Measurements from ENCODE around the gene CELF2. TPM values are rescaled to one million over a fixed set of nuclear protein-coding genes. Genes with fewer than 3 reads are reported as not detected.
"Not testable (repeated sequence)": the region's sequence is repeated elsewhere in the genome, so short reads cannot be mapped to it uniquely, and the experiment has no call there.

CELF2 gene
- total RNA-seq, 1 experiment from 2014 or later = not detected

DNA sequence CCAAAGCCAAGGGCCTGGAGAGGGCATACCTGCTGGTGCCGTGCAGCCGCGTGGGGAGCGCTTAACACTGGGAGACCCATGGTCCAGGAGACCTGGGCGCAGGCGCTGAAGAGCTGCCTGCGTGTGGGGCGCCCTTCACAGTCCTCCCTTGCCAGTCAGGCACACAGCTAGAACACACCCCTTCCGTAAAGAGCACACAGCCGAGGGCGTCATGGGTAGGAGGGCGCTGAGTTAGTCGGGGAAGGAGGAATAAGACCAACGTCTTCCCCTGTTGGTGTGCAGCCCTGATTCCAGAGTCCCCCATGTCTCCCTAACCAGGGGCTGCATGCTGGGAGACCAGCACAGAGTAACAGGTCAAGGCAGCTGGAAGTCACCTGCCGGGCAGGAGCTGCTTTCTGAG, 319.8 kb downstream of the CELF2 start:
- Histone ChIP-seq H3K4me3 (no peak overlapping the region), H3K9me3 (replicated peaks) (no peaks in the 10 kb centered on the region), H3K27ac (no peak overlapping the region), H3K36me3 (no peaks in the 10 kb centered on the region), H3K4me1 (replicated peaks) (no peaks in the 10 kb centered on the region), H3K27me3 (replicated peaks) (no peaks in the 10 kb centered on the region)
- no peak for DNase-seq (ENCODE audit: low read depth in 1 of 2, low spot score in 2 of 2)

GRCh38 chr10:11338160-11338844, 320.6 kb downstream of the CELF2 start:
- no peak for DNase-seq (ENCODE audit: low read depth in 1 of 2, low spot score in 2 of 2)
- Histone ChIP-seq H3K36me3 (no peaks in the 10 kb centered on the region), H3K4me1 (replicated peaks) (no peaks in the 10 kb centered on the region), H3K4me3 (no peak overlapping the region), H3K9me3 (replicated peaks) (no peaks in the 10 kb centered on the region), H3K27me3 (replicated peaks) (no peaks in the 10 kb centered on the region), H3K27ac (no peak overlapping the region)

GRCh38 chr10:11339013-11339412, 321.3 kb downstream of the CELF2 start:
- Histone ChIP-seq H3K4me3 (no peak overlapping the region), H3K36me3 (no peaks in the 10 kb centered on the region), H3K4me1 (replicated peaks) (no peaks in the 10 kb centered on the region), H3K9me3 (replicated peaks) (no peaks in the 10 kb centered on the region), H3K27me3 (replicated peaks) (no peaks in the 10 kb centered on the region), H3K27ac (no peak overlapping the region)
- DNase-seq (ENCODE audit: low read depth in 1 of 2, low spot score in 2 of 2) = no peak

- no peaks in the 10 kb centered on the region for H3K36me3 ChIP-seq
- H3K27me3 ChIP-seq (replicated peaks) = no peaks in the 10 kb centered on the region
- no peak for DNase-seq (ENCODE audit: low read depth in 1 of 2, low spot score in 2 of 2)
- H3K4me3 ChIP-seq = no peak overlapping the region
- no peaks in the 10 kb centered on the region for H3K4me1 ChIP-seq (replicated peaks)
- H3K9me3 ChIP-seq (replicated peaks) = no peaks in the 10 kb centered on the region
- no peak overlapping the region for H3K27ac ChIP-seq
These were observed 322.0 kb downstream of the CELF2 start for GRCh38 chr10:11339660-11340059.

GRCh38 chr10:11341283-11341960, 323.8 kb downstream of the CELF2 start:
- Histone ChIP-seq H3K36me3 (no peaks in the 10 kb centered on the region), H3K4me3 (no peak overlapping the region), H3K27me3 (replicated peaks) (no peaks in the 10 kb centered on the region), H3K27ac (no peak overlapping the region), H3K9me3 (replicated peaks) (no peaks in the 10 kb centered on the region), H3K4me1 (replicated peaks) (no peaks in the 10 kb centered on the region)
- DNase-seq (ENCODE audit: low read depth in 1 of 2, low spot score in 2 of 2) = no peak

GRCh38 chr10:11344081-11344480, 326.4 kb downstream of the CELF2 start:
- Histone ChIP-seq H3K4me3 (no peak overlapping the region), H3K4me1 (replicated peaks) (no peaks in the 10 kb centered on the region), H3K27ac (no peak overlapping the region), H3K36me3 (no peaks in the 10 kb centered on the region), H3K9me3 (replicated peaks) (no peaks in the 10 kb centered on the region; the same call in 1 of the 2 replicates), H3K27me3 (replicated peaks) (peaks cover 5% of the 10 kb centered on the region; the same call in 1 of the 2 replicates)
- DNase-seq (ENCODE audit: low read depth in 1 of 2, low spot score in 2 of 2) = no peak

DNA sequence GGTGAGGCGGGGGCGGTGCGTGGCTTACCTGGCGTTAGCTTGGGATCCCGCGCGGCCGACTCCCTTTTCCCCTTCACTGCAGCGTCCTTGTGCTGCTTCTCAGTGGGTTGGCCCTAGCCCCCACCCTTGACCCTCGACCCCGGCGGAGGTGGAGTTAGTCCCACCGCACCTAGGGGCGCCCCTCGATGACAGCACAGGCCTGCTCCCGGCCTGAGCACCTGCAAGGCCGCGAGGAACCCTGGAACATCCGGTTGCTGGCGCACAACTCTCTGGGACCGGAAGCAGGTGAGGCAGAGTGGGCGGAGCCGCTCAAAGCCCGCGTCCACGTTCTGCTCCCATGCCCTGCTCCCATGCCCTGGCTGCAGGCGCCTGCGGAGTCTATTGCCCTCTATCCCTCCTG, 326.9 kb downstream of the CELF2 start:
- no peaks in the 10 kb centered on the region for H3K4me1 ChIP-seq (replicated peaks)
- no peak overlapping the region for H3K27ac ChIP-seq
- no peak overlapping the region for H3K4me3 ChIP-seq
- H3K36me3 ChIP-seq = no peaks in the 10 kb centered on the region
- H3K9me3 ChIP-seq (replicated peaks) = no peaks in the 10 kb centered on the region; the same call in 1 of the 2 replicates
- DNase-seq (ENCODE audit: low read depth in 1 of 2, low spot score in 2 of 2) = no peak
- H3K27me3 ChIP-seq (replicated peaks) = peaks cover 5% of the 10 kb centered on the region; the same call in 1 of the 2 replicates

DNA sequence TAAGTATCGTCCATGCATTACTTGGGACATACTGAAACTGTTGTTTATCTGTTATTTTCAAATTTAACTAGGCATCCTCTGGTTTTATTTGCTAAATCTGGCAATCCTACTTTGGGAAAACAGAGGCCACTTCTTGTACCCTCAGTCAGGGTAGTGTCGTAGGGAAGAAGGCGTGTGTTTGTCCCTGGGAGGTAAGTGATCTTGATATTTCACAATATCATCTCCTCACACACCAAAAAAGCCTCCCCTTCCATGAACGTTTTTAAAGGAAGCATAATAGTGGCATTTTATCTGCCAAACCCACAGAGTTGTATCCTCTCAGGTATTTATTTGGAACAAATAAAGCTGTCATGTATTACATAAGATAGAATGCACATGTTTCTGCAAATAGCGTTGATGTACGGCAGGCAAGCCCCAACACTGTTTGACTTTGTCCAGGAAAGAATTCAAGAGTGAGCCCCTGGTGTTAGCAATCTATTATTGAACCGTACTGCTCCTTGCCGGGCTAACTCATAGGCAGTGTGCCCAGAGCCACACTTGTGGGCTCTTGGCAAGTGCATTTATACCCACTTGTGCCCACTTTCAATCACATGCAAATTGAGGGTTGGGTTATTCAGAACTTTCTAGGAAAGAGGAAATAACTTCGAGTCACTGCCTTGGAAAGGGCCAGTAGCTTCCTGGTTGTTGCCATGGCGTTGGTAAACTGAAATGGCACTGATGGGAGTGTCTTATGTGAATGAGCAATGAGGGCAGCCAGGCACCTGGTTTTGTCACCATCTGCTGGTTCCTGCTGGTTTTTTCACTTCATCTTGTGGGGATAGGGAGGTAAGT, 327.8 kb downstream of the CELF2 start:
- Histone ChIP-seq H3K27ac (no peak overlapping the region), H3K4me3 (no peak overlapping the region), H3K27me3 (replicated peaks) (peaks cover 5% of the 10 kb centered on the region; the same call in 1 of the 2 replicates), H3K9me3 (replicated peaks) (no peaks in the 10 kb centered on the region; the same call in 1 of the 2 replicates), H3K36me3 (no peaks in the 10 kb centered on the region), H3K4me1 (replicated peaks) (no peaks in the 10 kb centered on the region)
- DNase-seq (ENCODE audit: low read depth in 1 of 2, low spot score in 2 of 2) = no peak

- H3K36me3 ChIP-seq; H3K4me1 ChIP-seq (replicated peaks); H3K27ac ChIP-seq; H3K9me3 ChIP-seq (replicated peaks); DNase-seq (ENCODE audit: low read depth in 1 of 2, low spot score in 2 of 2); H3K4me3 ChIP-seq; H3K27me3 ChIP-seq (replicated peaks): not testable (repeated sequence)
These were observed 329.9 kb downstream of the CELF2 start for GRCh38 chr10:11347580-11347979.

GRCh38 chr10:11351801-11352200, 334.1 kb downstream of the CELF2 start:
- Histone ChIP-seq H3K4me3 (no peak overlapping the region), H3K4me1 (replicated peaks) (no peaks in the 10 kb centered on the region), H3K27ac (no peak overlapping the region), H3K36me3 (no peaks in the 10 kb centered on the region), H3K27me3 (replicated peaks) (peaks cover 5% of the 10 kb centered on the region; the same call in 1 of the 2 replicates), H3K9me3 (replicated peaks) (no peaks in the 10 kb centered on the region; the same call in 1 of the 2 replicates)
- DNase-seq (ENCODE audit: low read depth in 1 of 2, low spot score in 2 of 2) = no peak

GRCh38 chr10:11353006-11353896, 335.6 kb downstream of the CELF2 start:
- Histone ChIP-seq H3K4me1 (replicated peaks) (no peaks in the 10 kb centered on the region), H3K27ac (no peak overlapping the region), H3K27me3 (replicated peaks) (no peaks in the 10 kb centered on the region), H3K4me3 (no peak overlapping the region), H3K9me3 (replicated peaks) (no peaks in the 10 kb centered on the region), H3K36me3 (no peaks in the 10 kb centered on the region)
- no peak for DNase-seq (ENCODE audit: low read depth in 1 of 2, low spot score in 2 of 2)

DNA sequence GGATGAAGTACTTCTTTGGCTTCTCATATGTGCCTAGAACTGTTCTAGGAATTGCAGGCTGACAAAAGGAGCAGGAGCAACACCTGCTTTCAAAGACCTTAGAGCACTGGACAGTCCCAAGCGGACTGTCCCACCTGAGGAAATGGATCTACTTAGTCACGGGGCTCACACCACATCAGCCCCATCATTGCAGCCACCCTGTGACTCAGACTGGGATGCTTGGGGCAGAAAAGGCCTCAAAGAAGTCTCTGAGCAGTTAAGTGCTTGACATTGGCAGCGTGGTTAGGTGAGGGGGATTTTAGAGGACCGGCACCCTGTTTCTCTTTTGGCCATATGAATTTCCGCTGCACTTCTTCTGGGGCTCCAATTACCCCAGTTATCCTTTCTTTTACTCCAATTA, 337.2 kb downstream of the CELF2 start:
- H3K4me3 ChIP-seq = no peak overlapping the region
- DNase-seq (ENCODE audit: low read depth in 1 of 2, low spot score in 2 of 2) = no peak
- no peaks in the 10 kb centered on the region for H3K36me3 ChIP-seq
- H3K4me1 ChIP-seq (replicated peaks) = no peaks in the 10 kb centered on the region
- no peak overlapping the region for H3K27ac ChIP-seq
- no peaks in the 10 kb centered on the region for H3K27me3 ChIP-seq (replicated peaks)
- H3K9me3 ChIP-seq (replicated peaks) = no peaks in the 10 kb centered on the region

DNA sequence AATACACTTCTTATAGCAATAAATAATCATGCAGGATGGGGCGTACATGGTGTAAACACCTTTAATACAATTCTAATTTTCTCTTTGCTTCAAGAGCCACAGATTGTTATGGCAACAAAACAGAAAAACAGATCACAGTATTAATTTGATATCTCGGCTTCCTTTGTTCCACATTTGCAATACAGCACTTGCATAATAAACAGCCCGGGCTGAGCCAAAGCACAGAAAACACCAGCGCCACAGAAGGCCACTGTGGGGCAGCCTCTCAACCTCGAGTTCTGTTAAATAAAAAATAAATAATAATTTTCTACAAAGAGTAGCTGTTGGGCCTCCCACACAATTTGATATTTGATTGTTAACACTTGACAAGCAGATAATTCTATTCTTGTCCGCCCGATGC, 337.9 kb downstream of the CELF2 start:
- Histone ChIP-seq H3K9me3 (replicated peaks) (no peaks in the 10 kb centered on the region), H3K4me3 (no peak overlapping the region), H3K27me3 (replicated peaks) (no peaks in the 10 kb centered on the region), H3K36me3 (no peaks in the 10 kb centered on the region), H3K4me1 (replicated peaks) (no peaks in the 10 kb centered on the region), H3K27ac (no peak overlapping the region)
- DNase-seq (ENCODE audit: low read depth in 1 of 2, low spot score in 2 of 2) = no peak
